Hepatocyte (in vitro differentiated cells): ENCODE results near the gene KRTAP12-4.

Experiments used
- EZH2 ChIP-seq: fragments of 200-600 bp; sonication (generic); IDR thresholded peaks from 2 replicates; pipeline ENCODE4 v1.6.1; 2016; ENCODE audit warnings: antibody characterized with exemption, mild to moderate bottlenecking, borderline replicate concordance
- TF ChIP-seq, protein P1 (sequence below): fragments of 200-600 bp; sonication (generic); IDR thresholded peaks from 2 replicates; pipeline ENCODE4 v1.5.1; 2016; ENCODE audit warnings: antibody characterized with exemption, mild to moderate bottlenecking; ENCODE audit not compliant: poor library complexity

GRCh38 chr21:44649521-44650100 is 4.8 kb downstream of the KRTAP12-4 start:
- TF ChIP-seq, protein P1, sequence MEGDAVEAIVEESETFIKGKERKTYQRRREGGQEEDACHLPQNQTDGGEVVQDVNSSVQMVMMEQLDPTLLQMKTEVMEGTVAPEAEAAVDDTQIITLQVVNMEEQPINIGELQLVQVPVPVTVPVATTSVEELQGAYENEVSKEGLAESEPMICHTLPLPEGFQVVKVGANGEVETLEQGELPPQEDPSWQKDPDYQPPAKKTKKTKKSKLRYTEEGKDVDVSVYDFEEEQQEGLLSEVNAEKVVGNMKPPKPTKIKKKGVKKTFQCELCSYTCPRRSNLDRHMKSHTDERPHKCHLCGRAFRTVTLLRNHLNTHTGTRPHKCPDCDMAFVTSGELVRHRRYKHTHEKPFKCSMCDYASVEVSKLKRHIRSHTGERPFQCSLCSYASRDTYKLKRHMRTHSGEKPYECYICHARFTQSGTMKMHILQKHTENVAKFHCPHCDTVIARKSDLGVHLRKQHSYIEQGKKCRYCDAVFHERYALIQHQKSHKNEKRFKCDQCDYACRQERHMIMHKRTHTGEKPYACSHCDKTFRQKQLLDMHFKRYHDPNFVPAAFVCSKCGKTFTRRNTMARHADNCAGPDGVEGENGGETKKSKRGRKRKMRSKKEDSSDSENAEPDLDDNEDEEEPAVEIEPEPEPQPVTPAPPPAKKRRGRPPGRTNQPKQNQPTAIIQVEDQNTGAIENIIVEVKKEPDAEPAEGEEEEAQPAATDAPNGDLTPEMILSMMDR, result no peak
- no peak for TF ChIP-seq EZH2
